AG09319 (cell line): ENCODE results near the gene TPRG1L.

Source experiments
- DNase-seq: peaks from one replicate; pipeline ENCODE4 v3.0.0-alpha.2; 2010; ENCODE audit warnings: low read depth; ENCODE audit errors: extremely low read depth
- CTCF ChIP-seq: IDR thresholded peaks from 2 replicates; pipeline ENCODE4 v1.5.1; 2011; ENCODE audit warnings: low read depth, mild to moderate bottlenecking, inconsistent platforms, low read length, moderate library complexity

The TPRG1L gene

DNA sequence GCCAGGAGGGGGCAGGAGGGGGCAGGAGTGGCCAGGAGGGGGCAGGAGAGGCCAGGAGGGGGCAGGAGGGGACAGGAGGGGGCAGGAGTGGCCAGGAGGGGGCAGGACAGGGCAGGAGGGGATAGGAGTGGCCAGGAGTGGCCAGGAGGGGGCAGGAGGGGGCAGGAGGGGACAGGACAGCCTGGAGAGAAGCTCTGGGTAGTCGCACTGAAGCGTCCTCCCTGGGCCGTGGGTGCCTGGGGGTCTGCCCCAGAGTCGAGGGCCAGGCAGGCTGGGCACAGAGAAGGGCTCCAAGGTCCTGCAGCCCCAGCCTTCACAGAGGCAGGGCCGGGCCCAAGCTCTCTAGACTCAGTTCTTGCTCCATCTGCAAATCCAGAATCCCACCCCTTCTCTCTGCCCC is 36.4 kb upstream of the TPRG1L start:
- no peak for DNase-seq
- no peak for TF ChIP-seq CTCF

DNA sequence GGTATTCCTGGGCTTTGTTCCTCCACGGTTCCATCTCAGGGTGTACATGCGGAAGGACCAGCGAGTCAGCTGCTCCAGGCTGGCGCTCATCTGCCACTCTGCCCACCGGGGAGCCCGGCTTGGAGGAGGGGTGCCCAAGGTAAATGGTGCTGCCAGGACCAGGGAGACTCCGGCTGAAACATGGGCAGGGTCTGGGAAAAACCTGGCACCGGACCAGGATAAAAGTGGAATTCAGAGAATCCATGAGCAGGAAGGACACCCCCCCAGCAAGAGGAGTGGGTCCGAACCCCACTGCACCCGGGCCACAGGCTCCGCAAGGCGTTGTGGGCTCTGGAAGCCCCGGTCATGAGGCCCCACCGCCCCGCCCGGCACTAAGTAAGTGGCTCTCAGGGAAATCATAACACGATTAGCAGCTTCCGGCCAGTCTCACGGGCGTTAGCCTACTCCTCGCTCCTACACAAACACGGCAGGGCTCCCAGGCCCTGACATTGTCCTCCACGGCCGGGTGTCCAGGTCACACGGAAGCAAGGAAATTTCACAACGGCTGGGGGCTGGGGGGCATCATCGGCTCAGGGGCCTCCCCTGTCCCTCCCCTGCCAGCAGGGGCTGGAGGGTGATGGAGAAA is 34.6 kb upstream of the TPRG1L start:
- TF ChIP-seq CTCF = no peak
- no peak for DNase-seq

DNA sequence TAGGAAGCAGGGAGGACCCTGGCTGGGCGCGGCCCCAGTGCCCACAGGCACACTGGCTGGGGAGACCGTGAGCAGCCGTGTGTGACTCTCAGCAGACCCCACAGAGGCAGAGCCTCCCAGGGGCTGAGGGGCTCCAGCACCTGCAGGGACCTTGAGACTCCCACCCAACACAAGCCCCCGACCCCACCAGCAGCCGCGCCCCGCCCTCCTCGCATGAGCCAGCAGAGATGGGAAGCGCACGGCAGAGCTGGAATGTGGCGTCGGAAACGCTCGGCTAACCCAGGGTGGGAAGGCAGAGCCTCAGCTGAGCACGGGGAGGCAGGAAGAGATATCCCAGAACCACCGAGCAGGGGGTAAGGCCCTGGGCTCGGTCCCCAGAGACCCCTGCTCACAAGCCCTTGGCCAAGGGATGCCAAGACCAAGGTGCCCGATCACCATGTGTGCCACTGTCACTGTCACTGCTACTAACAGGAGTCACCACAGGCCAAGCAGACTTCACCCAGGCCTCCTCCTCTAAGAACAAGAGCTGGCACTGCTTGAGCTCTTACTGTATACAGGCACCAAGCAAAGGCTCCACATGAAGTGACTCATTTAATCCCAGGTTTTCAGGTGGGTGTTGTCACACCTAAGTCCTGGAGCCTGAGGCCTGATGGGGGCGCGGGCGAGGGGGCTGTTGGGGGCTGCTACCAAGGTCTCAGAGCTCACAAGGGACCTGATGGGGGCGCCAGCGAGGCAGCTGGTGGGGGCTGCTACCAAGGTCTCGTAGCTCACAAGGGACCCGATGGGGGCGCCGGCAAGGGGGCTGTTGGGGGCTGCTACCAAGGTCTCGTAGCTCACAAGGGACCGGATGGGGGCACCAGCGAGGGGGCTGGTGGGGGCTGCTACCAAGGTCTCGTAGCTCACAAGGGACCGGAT is 33.6 kb upstream of the TPRG1L start:
- TF ChIP-seq CTCF = no peak
- DNase-seq = no peak

DNA sequence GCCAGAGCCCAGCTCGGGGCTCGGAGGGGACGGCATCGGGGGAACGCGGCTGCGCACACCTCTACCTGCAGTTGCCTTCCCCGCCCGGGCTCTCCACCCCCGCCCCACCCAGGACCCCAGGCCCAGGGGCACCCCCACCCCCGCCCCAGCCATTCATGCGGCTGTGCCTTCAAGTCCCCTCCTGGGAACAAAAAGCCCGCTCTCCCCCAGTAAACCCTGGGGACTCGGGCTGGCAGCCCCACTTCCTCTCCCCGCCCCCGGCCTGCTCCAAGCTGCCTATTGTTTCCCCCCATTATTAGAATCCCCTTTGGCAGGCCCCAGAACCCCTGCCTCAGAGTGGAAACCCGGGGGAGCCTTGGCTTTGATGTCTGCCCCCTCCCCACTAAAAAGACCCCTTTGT is 31.5 kb upstream of the TPRG1L start:
- no peak for DNase-seq
- no peak for TF ChIP-seq CTCF

DNA sequence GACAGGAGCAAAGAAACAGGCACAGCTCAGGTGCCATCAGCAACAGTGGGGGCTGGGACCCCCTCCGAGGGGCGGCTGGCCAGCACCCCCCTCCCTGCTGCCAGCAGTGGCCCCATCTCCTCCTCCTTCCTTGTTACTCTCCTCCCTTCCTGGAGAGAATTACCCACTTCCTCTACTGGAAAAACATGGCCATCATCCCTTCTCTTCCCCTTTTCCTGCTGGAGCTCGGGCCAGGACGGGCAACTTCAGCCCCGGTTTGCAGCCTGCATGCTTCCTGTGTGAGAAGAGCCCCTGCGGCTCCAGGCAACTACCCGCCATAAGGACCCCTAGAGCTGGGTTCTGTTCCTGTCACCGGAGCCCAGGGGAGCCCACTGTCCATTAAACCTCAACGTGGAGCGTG is 31.1 kb upstream of the TPRG1L start:
- no peak for DNase-seq
- no peak for TF ChIP-seq CTCF

DNA sequence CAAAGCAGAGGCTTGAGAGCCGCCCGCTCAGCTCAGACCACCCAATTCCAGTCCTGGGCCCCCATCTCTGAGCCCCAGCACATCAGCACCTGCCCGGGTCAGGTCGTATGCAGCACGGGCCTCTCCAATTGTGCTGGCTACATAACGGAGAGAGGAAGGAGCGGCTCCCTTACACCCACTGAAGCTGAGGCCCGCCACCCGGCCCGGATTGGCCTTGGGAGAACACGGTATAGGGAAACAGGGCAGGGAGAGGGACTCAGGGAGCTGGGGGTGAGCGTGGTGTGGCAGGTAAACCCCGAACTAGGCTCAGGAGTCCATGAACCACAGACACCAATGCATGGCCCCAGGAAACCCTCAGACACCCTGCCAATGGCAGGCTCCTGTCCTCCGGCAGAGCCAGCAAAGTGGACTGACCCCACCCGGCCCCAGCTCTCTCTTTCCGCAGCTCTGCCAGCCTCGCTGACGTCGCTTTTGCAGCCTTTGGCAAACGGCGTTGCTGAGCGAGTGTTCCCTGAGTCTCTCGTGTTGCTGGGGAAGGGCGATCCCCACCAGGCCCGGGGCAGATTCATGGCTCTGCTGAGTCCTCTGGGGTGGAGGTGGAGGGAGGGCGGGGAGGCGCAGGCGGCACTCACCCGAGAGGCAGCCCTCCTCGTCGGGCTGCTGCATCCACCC is 30.0 kb upstream of the TPRG1L start:
- no peak for DNase-seq
- TF ChIP-seq CTCF = no peak

DNA sequence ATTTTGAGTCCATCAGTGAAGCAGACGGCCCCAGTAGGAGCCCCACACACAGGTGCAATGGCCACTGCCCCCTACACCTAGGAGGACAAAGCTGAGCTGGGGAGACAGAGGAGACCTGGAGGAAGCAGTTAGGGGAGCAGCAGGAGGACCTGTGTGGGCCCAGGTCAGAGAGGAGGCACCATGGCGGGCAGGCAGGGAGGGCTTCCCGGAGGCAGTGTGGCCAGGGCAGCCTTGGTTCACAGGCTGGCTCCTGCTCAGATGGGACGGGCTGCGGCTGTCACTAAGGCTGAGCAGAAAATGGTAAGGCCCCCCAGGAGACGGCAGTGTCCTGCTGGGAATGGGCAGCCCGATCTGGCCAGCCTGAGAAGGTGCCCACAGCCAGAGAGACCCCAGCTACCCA is 28.9 kb upstream of the TPRG1L start:
- no peak for DNase-seq
- TF ChIP-seq CTCF = no peak
